CMK (cell line): ENCODE results near the gene SCPEP1.

ENCODE experiments used
- DNase-seq: peaks from one replicate; pipeline ENCODE4 v3.0.0-alpha.2; 2010; ENCODE audit warnings: low read depth

The SCPEP1 gene

GRCh38 chr17:57001541-57001940, 23.6 kb downstream of the SCPEP1 start:
- no peak for DNase-seq

GRCh38 chr17:57002904-57003303, 25.0 kb downstream of the SCPEP1 start:
- DNase-seq = no peak

- no peak for DNase-seq
These were observed 27.1 kb downstream of the SCPEP1 start for GRCh38 chr17:57004944-57005579.

- no peak for DNase-seq
These were observed 28.1 kb downstream of the SCPEP1 start for GRCh38 chr17:57006040-57006439.

- no peak for DNase-seq
These were observed 31.0 kb downstream of the SCPEP1 start for GRCh38 chr17:57008958-57009357.

GRCh38 chr17:57009737-57010445, 32.0 kb downstream of the SCPEP1 start:
- DNase-seq = peak; percentile 27

GRCh38 chr17:57010487-57010886, 32.6 kb downstream of the SCPEP1 start:
- no peak for DNase-seq

- no peak for DNase-seq
These were observed 33.6 kb downstream of the SCPEP1 start for GRCh38 chr17:57011491-57012015.

- no peak for DNase-seq
These were observed 38.3 kb downstream of the SCPEP1 start for GRCh38 chr17:57016071-57016763.

- DNase-seq = no peak
These were observed 38.8 kb downstream of the SCPEP1 start for GRCh38 chr17:57016764-57017116.

- DNase-seq = no peak
These were observed 39.7 kb downstream of the SCPEP1 start for GRCh38 chr17:57017625-57018024.

- DNase-seq = no peak
These were observed 42.3 kb downstream of the SCPEP1 start for GRCh38 chr17:57020208-57020607.

- no peak for DNase-seq
These were observed 43.5 kb downstream of the SCPEP1 start for GRCh38 chr17:57021226-57021940.

GRCh38 chr17:57025876-57026275, 47.9 kb downstream of the SCPEP1 start:
- DNase-seq = no peak

GRCh38 chr17:57027852-57028251, 49.9 kb downstream of the SCPEP1 start:
- DNase-seq = no peak

GRCh38 chr17:57032343-57032742, 54.4 kb downstream of the SCPEP1 start:
- DNase-seq = no peak

- no peak for DNase-seq
These were observed 55.4 kb downstream of the SCPEP1 start for GRCh38 chr17:57033296-57033695.

- no peak for DNase-seq
These were observed 57.1 kb downstream of the SCPEP1 start for GRCh38 chr17:57034807-57035754.

- DNase-seq = no peak
These were observed 58.1 kb downstream of the SCPEP1 start for GRCh38 chr17:57035971-57036481.

- no peak for DNase-seq
These were observed 59.5 kb downstream of the SCPEP1 start for GRCh38 chr17:57037411-57037810.

- no peak for DNase-seq
These were observed 60.6 kb downstream of the SCPEP1 start for GRCh38 chr17:57038486-57038885.
